ENCODE data around the gene ITGA1. TPM values are rescaled to one million over a fixed set of nuclear protein-coding genes. Genes with fewer than 3 reads are reported as not detected.
"Not testable (repeated sequence)": the region's sequence is repeated elsewhere in the genome, so short reads cannot be mapped to it uniquely, and the experiment has no call there.

ITGA1 gene
- total RNA-seq, 2 donors from 2014 or later, result 129 to 136 TPM

DNA sequence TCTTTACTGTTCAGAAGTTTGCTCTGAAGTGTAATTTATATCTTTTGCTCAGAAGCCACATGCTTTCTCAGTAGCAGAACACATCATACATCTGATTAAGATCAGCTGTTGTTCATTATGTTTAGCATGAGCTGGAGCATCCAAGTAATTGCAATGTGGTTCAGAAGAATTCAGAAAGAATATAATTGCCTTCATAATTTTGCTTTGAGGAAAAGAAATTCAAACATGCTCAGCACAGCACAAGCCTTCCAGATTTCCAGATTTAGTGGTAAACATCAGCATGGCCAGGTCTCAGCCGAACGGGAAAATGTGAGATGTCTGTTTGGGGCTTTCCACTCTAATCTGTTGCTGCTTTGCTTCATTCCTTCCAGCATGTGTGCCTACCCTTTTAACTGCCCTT lies 65.9 kb downstream of the ITGA1 start:
- Mint-ChIP-seq H3K4me1 (ENCODE audit: low read depth in 2 of 2) (no peaks in the 10 kb centered on the region), H3K27ac (no peak overlapping the region), H3K27me3 (peaks cover 0 to 4% of the 10 kb centered on the region in 2 donors), H3K36me3 (peaks cover 21% of the 10 kb centered on the region), H3K4me3 (no peak overlapping the region), H3K9me3 (no peaks in the 10 kb centered on the region)
- ATAC-seq, result no peak
- no peak for DNase-seq (ENCODE audit: low spot score)

DNA sequence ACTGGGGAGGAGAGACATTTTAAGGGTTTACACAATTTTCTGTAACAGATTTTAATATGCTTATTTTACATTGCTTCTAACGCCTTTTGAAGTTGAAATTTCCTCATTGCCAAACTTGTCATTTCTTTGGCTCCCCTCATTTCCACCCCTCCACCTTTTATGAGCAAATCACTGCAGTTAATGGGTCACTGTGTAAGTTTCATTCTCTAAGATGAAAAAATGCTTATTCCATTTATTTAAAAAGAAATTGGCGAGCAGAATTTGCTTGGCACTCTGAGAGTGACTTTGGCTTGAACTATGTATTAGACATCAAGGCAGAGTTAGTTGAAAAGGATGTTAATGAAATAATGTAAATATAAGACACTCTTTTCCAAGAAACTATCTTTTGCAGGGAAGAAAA lies 66.6 kb downstream of the ITGA1 start:
- Mint-ChIP-seq H3K4me3 (no peak overlapping the region), H3K4me1 (ENCODE audit: low read depth in 2 of 2) (no peaks in the 10 kb centered on the region), H3K9me3 (no peaks in the 10 kb centered on the region), H3K27me3 (peaks cover 0 to 4% of the 10 kb centered on the region in 2 donors), H3K27ac (no peak overlapping the region), H3K36me3 (peaks cover 17% of the 10 kb centered on the region)
- DNase-seq (ENCODE audit: low spot score) (no peak), ATAC-seq (no peak)

- Mint-ChIP-seq H3K27me3 (peaks cover 0 to 4% of the 10 kb centered on the region in 2 donors), H3K27ac (no peak overlapping the region), H3K36me3 (peaks cover 14% of the 10 kb centered on the region), H3K4me1 (ENCODE audit: low read depth in 2 of 2) (no peaks in the 10 kb centered on the region), H3K4me3 (no peak overlapping the region), H3K9me3 (no peaks in the 10 kb centered on the region)
- ATAC-seq (no peak), DNase-seq (ENCODE audit: low spot score) (no peak)
Observed at GRCh38 chr5:52854949-52855348, 67.2 kb downstream of the ITGA1 start.

- H3K36me3 Mint-ChIP-seq, result peaks cover 9% of the 10 kb centered on the region
Observed at GRCh38 chr5:52856564-52856963, 68.8 kb downstream of the ITGA1 start.

GRCh38 chr5:52859628-52860027 lies 71.9 kb downstream of the ITGA1 start:
- ATAC-seq (no peak), DNase-seq (ENCODE audit: low spot score) (no peak)
- no peak overlapping the region for H3K4me3 Mint-ChIP-seq
- no peaks in the 10 kb centered on the region for H3K4me1 Mint-ChIP-seq (ENCODE audit: low read depth in 2 of 2)
- peaks cover 0 to 6% of the 10 kb centered on the region in 2 donors for H3K27me3 Mint-ChIP-seq
- H3K9me3 Mint-ChIP-seq, result no peaks in the 10 kb centered on the region
- H3K27ac Mint-ChIP-seq, result no peak overlapping the region
- H3K36me3 Mint-ChIP-seq, result no peaks in the 10 kb centered on the region

More at GRCh38 chr5:52856564-52856963, 68.8 kb downstream of the ITGA1 start:
- no peaks in the 10 kb centered on the region for H3K9me3 Mint-ChIP-seq
- peaks cover 0 to 4% of the 10 kb centered on the region in 2 donors for H3K27me3 Mint-ChIP-seq
- H3K4me1 Mint-ChIP-seq (ENCODE audit: low read depth in 2 of 2), result no peaks in the 10 kb centered on the region
- DNase-seq (ENCODE audit: low spot score), result no peak
- no peak overlapping the region for H3K27ac Mint-ChIP-seq
- no peak overlapping the region for H3K4me3 Mint-ChIP-seq
- peak in 1 of 2 donors; percentile 52 for ATAC-seq

- Mint-ChIP-seq H3K4me3 (no peak overlapping the region), H3K9me3 (no peaks in the 10 kb centered on the region), H3K27ac (no peak overlapping the region), H3K36me3 (no peaks in the 10 kb centered on the region), H3K4me1 (ENCODE audit: low read depth in 2 of 2) (no peaks in the 10 kb centered on the region), H3K27me3 (peaks cover 0 to 6% of the 10 kb centered on the region in 2 donors)
- DNase-seq (ENCODE audit: low spot score) (no peak), ATAC-seq (no peak)
Observed at GRCh38 chr5:52861368-52861767, 73.7 kb downstream of the ITGA1 start.

DNA sequence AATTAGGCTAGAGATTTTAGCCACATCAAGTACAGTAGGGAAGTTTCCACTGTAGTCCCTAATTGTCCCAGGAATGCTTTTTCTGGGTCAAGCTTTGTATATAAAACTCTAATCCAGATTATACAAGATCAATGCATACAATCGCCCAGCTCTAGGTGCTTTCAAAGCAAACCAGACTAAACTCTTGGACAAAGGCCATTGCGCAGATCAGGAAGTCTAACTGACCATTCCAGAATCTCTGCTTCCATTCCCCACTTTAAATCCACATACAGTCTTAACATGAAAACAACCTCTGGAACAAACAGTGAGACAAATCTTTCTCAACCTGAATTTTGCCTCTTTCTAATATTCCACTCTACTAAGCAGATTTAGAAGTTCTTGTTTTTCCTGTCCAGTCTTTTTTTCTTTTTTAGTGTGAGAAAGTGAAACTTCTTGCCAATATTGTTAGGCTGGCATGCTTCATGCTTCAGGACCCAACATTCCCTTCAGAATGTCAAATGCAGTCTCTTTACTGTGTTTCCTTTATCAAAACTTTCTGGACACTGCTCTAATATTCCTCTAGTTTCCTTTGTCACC lies 76.1 kb downstream of the ITGA1 start:
- DNase-seq (ENCODE audit: low spot score), result no peak
- Mint-ChIP-seq H3K4me1 (ENCODE audit: low read depth in 2 of 2) (no peaks in the 10 kb centered on the region), H3K27me3 (peaks cover 3 to 18% of the 10 kb centered on the region in 2 donors), H3K27ac (no peak overlapping the region), H3K36me3 (peaks cover 7% of the 10 kb centered on the region), H3K4me3 (no peak overlapping the region), H3K9me3 (no peaks in the 10 kb centered on the region)
- no peak for ATAC-seq

GRCh38 chr5:52864371-52864770 lies 76.7 kb downstream of the ITGA1 start:
- no peaks in the 10 kb centered on the region for H3K4me1 Mint-ChIP-seq (ENCODE audit: low read depth in 2 of 2)
- ATAC-seq, result no peak
- peaks cover 3 to 18% of the 10 kb centered on the region in 2 donors for H3K27me3 Mint-ChIP-seq
- DNase-seq (ENCODE audit: low spot score), result no peak
- H3K27ac Mint-ChIP-seq, result no peak overlapping the region
- H3K4me3 Mint-ChIP-seq, result no peak overlapping the region
- peaks cover 7% of the 10 kb centered on the region for H3K36me3 Mint-ChIP-seq
- no peaks in the 10 kb centered on the region for H3K9me3 Mint-ChIP-seq

DNA sequence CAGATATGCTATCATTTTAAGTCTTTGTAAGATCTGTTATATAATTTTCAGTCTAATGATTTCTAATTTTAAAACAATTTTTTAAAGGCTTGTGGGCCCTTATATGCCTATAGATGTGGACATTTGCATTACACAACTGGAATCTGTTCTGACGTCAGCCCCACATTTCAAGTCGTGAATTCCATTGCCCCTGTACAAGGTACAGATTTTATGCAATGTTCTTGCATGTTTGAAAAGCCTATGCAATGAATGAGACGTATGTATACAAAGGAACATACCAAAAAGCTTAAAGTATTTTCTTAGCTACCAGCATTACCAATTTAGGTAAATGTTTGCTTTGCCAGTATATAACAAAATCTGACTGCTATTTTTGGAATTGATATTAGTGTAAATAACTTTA lies 77.2 kb downstream of the ITGA1 start:
- Mint-ChIP-seq H3K27me3 (peaks cover 3 to 18% of the 10 kb centered on the region in 2 donors), H3K4me1 (ENCODE audit: low read depth in 2 of 2) (no peaks in the 10 kb centered on the region), H3K9me3 (no peaks in the 10 kb centered on the region)

DNA sequence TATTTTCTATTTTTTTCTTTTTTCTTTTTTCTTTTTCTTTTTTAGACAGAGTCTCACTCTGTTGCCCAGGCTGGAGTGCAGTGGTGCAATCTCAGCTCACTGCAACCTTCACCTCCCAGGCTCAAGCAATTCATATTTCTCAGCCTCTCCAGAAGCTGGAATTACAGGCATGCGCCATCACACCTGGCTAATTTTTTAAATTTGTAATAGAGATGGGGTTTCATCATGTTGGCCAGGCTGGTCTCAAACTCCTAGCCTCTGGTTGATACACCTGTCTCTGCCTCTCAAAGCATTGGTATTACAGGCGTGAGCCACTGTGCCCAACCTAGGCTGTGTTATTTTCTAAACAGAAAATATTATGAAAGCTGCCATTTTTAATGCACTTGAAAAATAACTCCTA lies 78.3 kb downstream of the ITGA1 start:
- H3K36me3 Mint-ChIP-seq; H3K4me1 Mint-ChIP-seq (ENCODE audit: low read depth in 2 of 2); DNase-seq (ENCODE audit: low spot score); H3K9me3 Mint-ChIP-seq; ATAC-seq; H3K27ac Mint-ChIP-seq; H3K4me3 Mint-ChIP-seq: not testable (repeated sequence)
- H3K27me3 Mint-ChIP-seq, result peaks cover 5 to 18% of the 10 kb centered on the region in 2 donors

More for the DNA sequence above, 77.2 kb downstream of the ITGA1 start:
- ATAC-seq, result no peak
- H3K27ac Mint-ChIP-seq, result no peak overlapping the region
- H3K36me3 Mint-ChIP-seq, result peaks cover 7% of the 10 kb centered on the region
- DNase-seq (ENCODE audit: low spot score), result no peak
- no peak overlapping the region for H3K4me3 Mint-ChIP-seq

GRCh38 chr5:52867809-52868208 lies 80.1 kb downstream of the ITGA1 start:
- peaks cover 11% of the 10 kb centered on the region for H3K36me3 Mint-ChIP-seq
- no peaks in the 10 kb centered on the region for H3K4me1 Mint-ChIP-seq (ENCODE audit: low read depth in 2 of 2)
- ATAC-seq, result no peak
- peaks cover 11 to 21% of the 10 kb centered on the region in 2 donors for H3K27me3 Mint-ChIP-seq
- H3K9me3 Mint-ChIP-seq, result no peaks in the 10 kb centered on the region
- H3K4me3 Mint-ChIP-seq, result no peak overlapping the region
- no peak for DNase-seq (ENCODE audit: low spot score)
- H3K27ac Mint-ChIP-seq, result no peak overlapping the region

- ATAC-seq, result no peak
- Mint-ChIP-seq H3K36me3 (peaks cover 18% of the 10 kb centered on the region), H3K27ac (no peak overlapping the region), H3K27me3 (peaks cover 17 to 25% of the 10 kb centered on the region in 2 donors), H3K9me3 (no peaks in the 10 kb centered on the region), H3K4me3 (no peak overlapping the region), H3K4me1 (ENCODE audit: low read depth in 2 of 2) (no peaks in the 10 kb centered on the region)
- DNase-seq (ENCODE audit: low spot score), result no peak
Observed at GRCh38 chr5:52868417-52868816, 80.7 kb downstream of the ITGA1 start.

DNA sequence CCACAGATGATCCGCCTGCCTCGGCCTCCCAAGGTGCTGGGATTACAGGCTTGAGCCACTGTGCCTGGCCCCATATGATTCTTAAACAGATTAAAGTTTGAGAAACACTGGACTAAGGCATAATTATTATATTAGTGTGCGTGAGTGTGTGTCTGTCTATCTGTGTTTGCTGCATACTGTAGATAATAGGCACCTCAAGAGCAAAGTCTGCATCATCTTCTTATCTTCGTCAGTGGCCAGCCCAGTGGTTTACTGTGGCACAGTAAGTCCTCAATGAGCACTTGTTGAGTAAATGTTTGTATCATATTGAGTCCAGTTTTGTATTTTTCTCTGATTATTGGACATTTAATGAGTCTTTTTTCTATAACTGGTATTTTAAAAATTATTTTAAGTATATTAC lies 81.7 kb downstream of the ITGA1 start:
- no peak overlapping the region for H3K27ac Mint-ChIP-seq
- H3K36me3 Mint-ChIP-seq, result peaks cover 21% of the 10 kb centered on the region
- peaks cover 17 to 26% of the 10 kb centered on the region in 2 donors for H3K27me3 Mint-ChIP-seq
- H3K4me3 Mint-ChIP-seq, result no peak overlapping the region
- H3K4me1 Mint-ChIP-seq (ENCODE audit: low read depth in 2 of 2), result no peaks in the 10 kb centered on the region
- DNase-seq (ENCODE audit: low spot score) (no peak), ATAC-seq (no peak)
- H3K9me3 Mint-ChIP-seq, result no peaks in the 10 kb centered on the region

DNA sequence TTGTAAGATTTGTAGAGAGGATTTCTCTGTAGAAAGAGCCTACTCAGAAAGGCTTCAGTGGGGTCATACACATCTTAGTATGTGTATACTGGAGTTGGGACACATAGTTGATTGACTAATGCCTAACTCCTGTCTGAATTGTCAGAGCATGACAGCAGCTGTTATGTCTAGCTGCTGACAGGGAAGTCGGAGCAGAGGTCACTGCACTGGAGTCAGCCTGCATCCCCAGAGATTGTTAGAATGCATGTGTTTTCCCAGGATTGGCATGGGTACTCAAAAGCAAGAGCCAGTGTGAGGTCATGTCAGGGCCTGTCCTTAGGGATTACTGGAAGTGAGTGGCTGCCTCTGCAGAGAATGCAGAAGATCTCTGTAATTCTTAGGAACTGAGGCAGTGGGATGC lies 82.7 kb downstream of the ITGA1 start:
- ATAC-seq, result no peak
- no peak for DNase-seq (ENCODE audit: low spot score)
- peaks cover 21% of the 10 kb centered on the region for H3K36me3 Mint-ChIP-seq
- no peak overlapping the region for H3K27ac Mint-ChIP-seq
- H3K4me3 Mint-ChIP-seq, result no peak overlapping the region
- H3K27me3 Mint-ChIP-seq, result peaks cover 17 to 26% of the 10 kb centered on the region in 2 donors
- H3K9me3 Mint-ChIP-seq, result no peaks in the 10 kb centered on the region
- no peaks in the 10 kb centered on the region for H3K4me1 Mint-ChIP-seq (ENCODE audit: low read depth in 2 of 2)

GRCh38 chr5:52875827-52876226 lies 88.1 kb downstream of the ITGA1 start:
- Mint-ChIP-seq H3K4me3 (no peak overlapping the region), H3K36me3 (peaks cover 25% of the 10 kb centered on the region), H3K9me3 (peaks cover 3% of the 10 kb centered on the region), H3K27me3 (peaks cover 23 to 39% of the 10 kb centered on the region in 2 donors), H3K4me1 (ENCODE audit: low read depth in 2 of 2) (no peaks in the 10 kb centered on the region), H3K27ac (no peak overlapping the region)
- DNase-seq (ENCODE audit: low spot score) (no peak), ATAC-seq (no peak)
